ENCODE measurements around the gene MAPK1IP1L. TPM values are rescaled to one million over a fixed set of nuclear protein-coding genes. Genes with fewer than 3 reads are reported as not detected.

MAPK1IP1L gene
- total and polyA plus RNA-seq, 2 of the 13 experiments (the other 11 are each of a cell fraction or from before 2014, with no cell fraction given): 27.8 to 68.4 TPM

- H3K27me3 ChIP-seq (ENCODE audit: control insufficient read depth in 1 of 2, insufficient read depth in 2 of 2, low read length in 2 of 2): no peaks in the 10 kb centered on the region
- H3K79me2 ChIP-seq (ENCODE audit: insufficient read depth, low read length): no peaks in the 10 kb centered on the region
- FAIRE-seq: no peak
- no peaks in the 10 kb centered on the region for H3K36me3 ChIP-seq (replicated peaks in 1 of 2; ENCODE audit: control insufficient read depth in 1 of 2, insufficient read depth in 2 of 2, low read length in 2 of 2)
- no peak overlapping the region for H3K4me3 ChIP-seq (replicated peaks in 1 of 3; ENCODE audit: insufficient read depth in 1 of 3, low read depth in 2 of 3, low read length in 3 of 3)
- CTCF ChIA-PET (ENCODE audit: low intra/inter-chr PET ratio, low total read pairs): no interaction called here
- in situ Hi-C loops (cut with HindIII; ENCODE audit: extremely low pct_ligation_motif_present, low pct_unique_long_range_greater_than_20kb) (no loop called here), intact Hi-C loops (cut with micrococcal nuclease; ENCODE audit: unreplicated experiment) (no loop called here)
- no peak for ATAC-seq
- DNase-seq (ENCODE audit: low spot score): no peak
- BruUV-seq (replicated peaks): no TSS peak
- H3K4me2 ChIP-seq (ENCODE audit: low read depth, low read length): no peak overlapping the region
- H3K27ac ChIP-seq (ENCODE audit: extremely low read length, insufficient read depth, low read length): no peak overlapping the region
- no peak overlapping the region for H3K9ac ChIP-seq (ENCODE audit: insufficient read depth, low read depth, low read length)
- H2AFZ ChIP-seq (ENCODE audit: low read length): no peak overlapping the region
- POLR2A ChIA-PET: interaction anchor here (1.3 kb wide), 1 partner anchor 9 kb away, joined by 4 read pairs; no protein-coding TSS in a partner anchor
- H3K4me1 ChIP-seq (ENCODE audit: insufficient read depth, low read length): peaks cover 68% of the 10 kb centered on the region
- no peaks in the 10 kb centered on the region for H3K9me3 ChIP-seq (ENCODE audit: low read length)
- TF ChIP-seq BATF2 (CRISPR knock-in tag; IDR thresholded peaks at IDR 0.05) (no peak), TGIF2 (CRISPR knock-in tag; IDR thresholded peaks at IDR 0.05) (no peak), ZNF329 (CRISPR knock-in tag; IDR thresholded peaks at IDR 0.05; ENCODE audit: low read depth) (no peak), ZNF609 (CRISPR knock-in tag; IDR thresholded peaks at IDR 0.05; ENCODE audit: borderline replicate concordance) (no peak), AKAP8 (CRISPR knock-in tag; IDR thresholded peaks at IDR 0.05) (no peak), SMARCE1 (IDR thresholded peaks at IDR 0.05; ENCODE audit: borderline replicate concordance) (no peak), HNF1B (CRISPR knock-in tag; IDR thresholded peaks at IDR 0.05) (no peak), ZSCAN9 (CRISPR knock-in tag; IDR thresholded peaks at IDR 0.05; ENCODE audit: borderline replicate concordance) (no peak), DMTF1 (CRISPR knock-in tag; IDR thresholded peaks at IDR 0.05) (no peak), NFYB (CRISPR knock-in tag; IDR thresholded peaks at IDR 0.05) (no peak), HOXA3 (CRISPR knock-in tag; IDR thresholded peaks at IDR 0.05) (no peak)
- no peaks in the 10 kb centered on the region for H4K20me1 ChIP-seq (ENCODE audit: insufficient read depth, low read length)
- WGBS (ENCODE audit: low lambda C conversion rate): over 99% methylated on average over 7 of the region's 10 CpGs
These were observed 59.8 kb downstream of the MAPK1IP1L start for GRCh38 chr14:55111122-55111708.

Measured in HepG2 (cell line).